ENCODE data around the gene CTNNAL1.
"Not testable (repeated sequence)": the region's sequence is repeated elsewhere in the genome, so short reads cannot be mapped to it uniquely, and the experiment has no call there.

CTNNAL1 gene

DNA sequence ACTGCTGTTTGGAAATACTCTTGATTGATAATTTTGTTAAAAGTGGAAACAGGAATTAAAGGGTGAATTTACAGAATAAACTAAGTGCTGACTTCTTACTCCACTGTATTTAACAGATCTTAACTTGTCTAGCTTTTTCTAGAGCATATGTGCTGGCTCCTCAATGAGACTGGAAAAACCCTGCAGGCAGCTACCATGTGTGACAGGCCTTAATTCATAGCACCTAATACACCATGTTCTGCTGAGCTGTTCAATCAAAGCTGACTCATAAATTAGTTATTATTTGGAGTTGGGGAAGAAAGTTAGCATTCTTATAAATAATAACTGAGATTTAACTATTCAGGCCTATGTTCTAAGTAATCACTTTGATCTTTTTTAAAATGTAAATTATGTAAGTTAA is 29.4 kb downstream of the CTNNAL1 start:
- no peak for DNase-seq (ENCODE audit: low read depth)

GRCh38 chr9:108980893-108981292 is 32.4 kb downstream of the CTNNAL1 start:
- no peak for DNase-seq (ENCODE audit: low read depth)

DNA sequence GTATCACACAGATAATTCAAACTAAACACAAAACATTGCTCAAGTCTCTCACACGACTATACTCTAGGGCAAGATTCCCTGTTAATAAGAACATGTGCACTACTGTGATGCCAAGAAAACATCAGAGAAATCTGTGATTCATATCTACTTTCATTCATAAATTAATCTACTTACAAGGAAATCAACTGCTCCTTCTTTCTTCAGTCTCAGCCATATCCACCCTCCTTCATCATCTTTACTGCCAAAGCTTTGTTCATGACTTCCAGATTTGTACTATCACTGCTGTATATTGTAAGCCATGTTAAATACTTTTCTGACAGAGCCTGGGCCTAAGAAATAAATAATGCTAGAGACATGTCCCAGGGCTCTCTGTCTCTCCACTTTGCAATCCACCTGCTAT is 35.1 kb downstream of the CTNNAL1 start:
- no peak for DNase-seq (ENCODE audit: low read depth)

DNA sequence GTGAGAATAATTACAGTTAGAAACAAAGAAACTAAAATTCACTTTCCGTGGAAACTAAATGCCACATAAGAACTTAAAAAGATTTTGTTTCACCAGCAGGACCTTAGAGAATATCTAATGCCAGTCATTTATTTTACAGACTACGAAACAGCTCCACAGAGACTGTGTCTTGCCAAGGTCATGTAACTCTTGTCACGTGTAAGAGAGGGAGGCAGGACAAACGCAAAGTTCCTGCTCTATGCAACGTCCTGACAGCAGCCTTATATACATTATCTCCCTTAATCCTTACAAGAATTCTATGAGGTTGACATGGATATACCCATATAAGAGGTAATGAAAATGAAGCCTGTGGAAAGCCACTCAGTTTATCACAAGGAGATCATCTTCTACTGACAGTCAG is 39.4 kb downstream of the CTNNAL1 start:
- no peak for DNase-seq (ENCODE audit: low read depth)

GRCh38 chr9:108972626-108973209 is 40.6 kb downstream of the CTNNAL1 start:
- DNase-seq (ENCODE audit: low read depth), result no peak

DNA sequence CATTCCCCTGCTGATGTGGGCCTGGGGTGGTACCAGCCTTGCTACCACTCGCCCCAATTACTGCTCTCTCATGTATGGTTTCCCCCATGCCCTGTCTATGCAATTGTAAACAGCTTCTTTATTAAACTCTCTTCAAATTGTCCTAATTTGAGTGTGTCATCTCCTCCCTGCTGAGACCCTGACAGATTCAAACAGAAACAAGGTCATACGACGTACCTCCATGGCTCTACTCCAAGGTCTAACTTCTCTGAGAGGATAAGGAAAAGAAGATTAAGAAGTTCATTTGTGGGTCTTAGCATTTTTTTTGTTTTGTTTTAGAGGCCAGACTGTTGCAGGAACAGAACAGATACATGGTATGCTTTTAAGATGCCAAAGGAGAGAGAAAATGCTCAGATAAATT is 41.1 kb downstream of the CTNNAL1 start:
- no peak for DNase-seq (ENCODE audit: low read depth)

GRCh38 chr9:108971392-108971791 is 41.9 kb downstream of the CTNNAL1 start:
- not testable (repeated sequence) for DNase-seq (ENCODE audit: low read depth)

GRCh38 chr9:108967916-108968315 is 45.4 kb downstream of the CTNNAL1 start:
- no peak for DNase-seq (ENCODE audit: low read depth)

DNA sequence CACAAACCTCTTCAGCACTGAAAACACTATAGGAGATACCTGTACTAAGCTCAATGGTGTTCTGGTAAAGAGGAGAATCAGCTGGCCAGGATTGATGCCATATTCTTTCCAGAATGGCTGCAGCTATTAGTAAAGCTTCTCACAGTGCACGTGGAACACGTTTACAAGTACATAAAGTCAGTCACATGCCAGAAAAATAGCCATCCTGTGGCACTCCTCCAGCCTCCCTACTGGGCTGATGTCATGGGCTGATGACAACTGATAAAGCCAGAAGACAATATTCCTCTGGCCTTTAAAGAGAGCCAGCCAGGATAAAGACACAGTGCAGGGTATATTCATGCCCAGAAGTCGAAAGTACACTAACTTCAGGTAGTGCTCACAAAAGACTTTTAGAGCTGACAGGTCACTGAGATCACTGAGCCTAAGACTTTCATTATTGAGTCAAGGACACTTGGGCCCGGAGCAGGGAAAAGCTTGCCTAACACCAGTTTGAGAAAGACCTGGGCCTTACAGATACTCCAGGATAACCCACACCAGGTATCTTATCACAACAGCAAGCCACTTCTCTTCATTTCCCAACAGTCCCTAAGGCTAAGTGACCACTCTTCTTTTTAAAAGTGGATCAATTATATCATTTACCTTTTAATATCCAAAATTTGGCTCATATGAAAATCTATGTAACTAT is 49.7 kb downstream of the CTNNAL1 start:
- DNase-seq (ENCODE audit: low read depth), result no peak

GRCh38 chr9:108961151-108961550 is 52.1 kb downstream of the CTNNAL1 start:
- no peak for DNase-seq (ENCODE audit: low read depth)

DNA sequence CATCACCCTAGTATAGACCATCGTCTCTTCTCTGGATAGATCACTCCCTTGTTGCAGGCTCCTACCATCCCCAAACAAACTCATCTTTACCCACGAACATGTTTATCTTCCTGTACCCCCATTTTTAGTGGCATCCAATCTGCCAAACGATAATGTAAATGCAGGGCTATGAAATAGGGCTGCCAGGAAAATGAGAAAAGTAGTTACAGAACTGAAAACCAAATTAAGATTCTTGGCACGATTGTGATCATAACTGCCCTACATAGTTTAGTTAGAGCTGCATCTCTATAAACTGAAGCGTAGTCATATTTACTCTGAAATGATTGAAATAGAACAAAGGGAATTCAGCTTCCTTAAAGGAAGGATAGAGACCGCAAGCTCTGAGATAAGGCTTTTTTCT is 53.0 kb downstream of the CTNNAL1 start:
- DNase-seq (ENCODE audit: low read depth), result no peak

- no peak for DNase-seq (ENCODE audit: low read depth)
These were observed 56.7 kb downstream of the CTNNAL1 start for GRCh38 chr9:108956631-108957026.

DNA sequence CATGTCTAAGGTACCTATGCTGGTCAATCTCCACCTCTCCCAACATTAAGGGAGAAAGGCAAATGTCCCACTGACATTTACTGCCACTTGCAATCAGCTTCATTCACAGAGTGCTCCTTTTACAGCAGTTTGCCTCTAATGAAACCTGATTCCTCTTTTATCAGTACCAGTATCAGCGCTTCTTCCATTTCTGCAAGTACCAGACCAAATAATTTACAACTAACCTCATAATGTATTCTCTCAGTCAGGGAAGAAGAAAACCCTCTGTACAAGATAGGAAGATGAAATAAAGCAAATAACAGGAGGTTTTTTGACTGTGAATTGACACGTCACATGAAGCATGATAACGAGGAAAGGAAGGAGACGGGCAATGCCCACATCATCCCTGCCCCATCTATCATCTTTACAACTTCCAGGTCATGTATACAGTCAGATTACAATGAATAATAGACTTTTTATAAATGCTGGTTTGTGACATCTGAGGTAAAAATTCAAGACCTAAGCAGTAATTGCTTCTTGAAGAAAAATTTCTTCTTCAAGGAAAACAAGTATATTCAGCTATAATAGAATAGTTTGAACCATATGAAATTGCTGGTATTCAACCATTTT is 57.2 kb downstream of the CTNNAL1 start:
- DNase-seq (ENCODE audit: low read depth), result no peak

- no peak for DNase-seq (ENCODE audit: low read depth)
These were observed 59.2 kb downstream of the CTNNAL1 start for GRCh38 chr9:108953983-108954574.

- DNase-seq (ENCODE audit: low read depth), result no peak
These were observed 61.7 kb downstream of the CTNNAL1 start for GRCh38 chr9:108951578-108951977.

DNA sequence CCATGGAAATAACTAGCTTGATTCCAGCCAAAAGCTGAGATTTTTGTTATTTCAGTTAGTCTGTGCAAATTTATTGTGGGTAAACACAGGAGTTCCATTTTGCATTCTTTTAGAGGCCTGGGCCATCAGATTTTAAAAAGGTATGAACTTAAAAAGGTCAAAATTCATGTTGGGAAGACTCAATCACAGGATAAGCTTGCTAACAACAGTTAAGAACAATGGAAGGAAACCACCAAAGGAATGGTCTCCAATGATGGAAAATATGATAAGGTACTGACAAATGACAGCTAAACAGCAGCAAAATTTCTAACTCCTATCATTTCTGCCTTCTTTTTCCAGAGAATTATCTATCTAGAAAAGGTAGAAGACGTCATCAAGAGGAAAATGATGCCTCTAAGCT is 63.1 kb downstream of the CTNNAL1 start:
- DNase-seq (ENCODE audit: low read depth), result no peak

GRCh38 chr9:108939975-108940374 is 73.3 kb downstream of the CTNNAL1 start:
- no peak for DNase-seq (ENCODE audit: low read depth)

- no peak for DNase-seq (ENCODE audit: low read depth)
These were observed 75.6 kb downstream of the CTNNAL1 start for GRCh38 chr9:108937561-108938305.

- DNase-seq (ENCODE audit: low read depth), result peak; percentile 32
These were observed 78.9 kb downstream of the CTNNAL1 start, which contains the start of gene ABITRAM for GRCh38 chr9:108934323-108934893. TSS of gene ABITRAM (plus strand) at chr9:108934400. CDS start at chr9:108934487, 87 bp downstream.

GRCh38 chr9:108933718-108934322 is 79.5 kb downstream of the CTNNAL1 start, which contains the start of gene ELP1:
TSS of gene ELP1 (minus strand) at chr9:108934124. CDS start at chr9:108931146, 2,978 bp downstream.
- DNase-seq (ENCODE audit: low read depth), result peak; percentile 59

GRCh38 chr9:108933231-108933717 is 80.0 kb downstream of the CTNNAL1 start:
- no peak for DNase-seq (ENCODE audit: low read depth)

All from GM04503 (cell line).